GM12864 (cell line): ENCODE results near the gene SLC2A4.

ENCODE experiments used
- DNase-seq: peaks from one replicate; pipeline ENCODE4 v3.0.0-alpha.2; 2011; ENCODE audit warnings: low read depth
- H3K4me3 ChIP-seq: 2 replicates; pipeline ENCODE4 v1.5.1; 2011; ENCODE audit warnings: mild to moderate bottlenecking, low read depth, low read length, control low read depth
- CTCF ChIP-seq: IDR thresholded peaks from 2 replicates; pipeline ENCODE4 v1.5.1; 2011; ENCODE audit warnings: low read depth, mild to moderate bottlenecking, moderate library complexity, low read length, control low read depth, inconsistent platforms; ENCODE audit errors: missing control alignments

The SLC2A4 gene

GRCh38 chr17:7254511-7254910 lies 27.0 kb upstream of the SLC2A4 start:
- no peak for DNase-seq
- no peak for TF ChIP-seq CTCF
- no peak overlapping the region for H3K4me3 ChIP-seq

GRCh38 chr17:7256766-7257456 lies 24.6 kb upstream of the SLC2A4 start:
- H3K4me3 ChIP-seq, result no peak overlapping the region
- TF ChIP-seq CTCF, result no peak
- DNase-seq, result no peak

- TF ChIP-seq CTCF, result no peak
- no peak overlapping the region for H3K4me3 ChIP-seq
- DNase-seq, result no peak
These were observed 22.6 kb upstream of the SLC2A4 start for GRCh38 chr17:7258731-7259554.

- no peak overlapping the region for H3K4me3 ChIP-seq
- DNase-seq, result no peak
- no peak for TF ChIP-seq CTCF
These were observed 22.0 kb upstream of the SLC2A4 start for GRCh38 chr17:7259555-7259889.

- H3K4me3 ChIP-seq, result no peak overlapping the region
- no peak for DNase-seq
- no peak for TF ChIP-seq CTCF
These were observed 21.4 kb upstream of the SLC2A4 start for GRCh38 chr17:7260151-7260550.

GRCh38 chr17:7260651-7261378 lies 20.7 kb upstream of the SLC2A4 start:
- no peak for TF ChIP-seq CTCF
- peak overlapping the region; percentile 34 for H3K4me3 ChIP-seq
- no peak for DNase-seq
